Endothelial cell of umbilical vein (primary cell): ENCODE data around the gene OR1E2. TPM values are rescaled to one million over a fixed set of nuclear protein-coding genes. Genes with fewer than 3 reads are reported as not detected.
"Not testable (repeated sequence)": the region's sequence is repeated elsewhere in the genome, so short reads cannot be mapped to it uniquely, and the experiment has no call there.

Experiments
- BruUV-seq: library from RNA; stranded (reverse); fragments of 400-500 nt; replicated peaks from 2 replicates; lab custom pipeline; 2021; lab: Mats Ljungman, UMichigan
- CTCF ChIA-PET: fragments of 300-600, 350-600 bp; sonication (Branson Sonifier 250); formaldehyde crosslinking; loops from one replicate; lab custom pipeline; 2021; ENCODE audit warnings: antibody characterized with exemption, inconsistent platforms; lab: Charles Lee
- POLR2A ChIA-PET: fragments of 300-600, 350-600 bp; sonication (Branson Sonifier 250); formaldehyde crosslinking; loops from one replicate; lab custom pipeline; 2021; ENCODE audit warnings: antibody characterized with exemption, inconsistent platforms; lab: Charles Lee
- DNase-seq: peaks from one replicate; pipeline ENCODE4 v3.0.0-alpha.2; 2011; ENCODE audit warnings: low read depth, low spot score
- FAIRE-seq: peaks from 2 replicates; lab custom pipeline; 2011; peaks lifted over from hg19 to GRCh38; lab: Jason Lieb, UNC
- H2AFZ ChIP-seq: 2 replicates; pipeline ENCODE4 v1.6.0; 2012; ENCODE audit warnings: low read depth, low read length, control low read depth, inconsistent platforms
- H3K27ac ChIP-seq: 2 replicates; pipeline ENCODE4 v1.5.1; 2011; ENCODE audit warnings: low read depth, mild to moderate bottlenecking, control low read depth, low read length, moderate library complexity; ENCODE audit not compliant: insufficient read depth
- H3K27me3 ChIP-seq, 2 experiments: 2 replicates each; pipeline versions ENCODE4 v1.6.0 to v1.6.1; 2011; ENCODE audit warnings: low read length in 2 of 2, mixed read lengths in 1 of 2; ENCODE audit not compliant: control insufficient read depth in 2 of 2, insufficient read depth in 2 of 2
- H3K36me3 ChIP-seq, 2 experiments: 2 replicates in 1 of 2; 3 replicates in 1 of 2; pipeline ENCODE4 v1.5.1; 2011; ENCODE audit warnings: low read length in 2 of 2, mild to moderate bottlenecking in 1 of 2, moderate library complexity in 1 of 2; ENCODE audit not compliant: control insufficient read depth in 2 of 2, insufficient read depth in 2 of 2; ENCODE audit errors: extremely low read depth in 1 of 2
- H3K4me1 ChIP-seq: 3 replicates; pipeline ENCODE4 v1.5.1; 2011; ENCODE audit warnings: mild to moderate bottlenecking, low read length; ENCODE audit not compliant: control insufficient read depth, insufficient read depth; ENCODE audit errors: extremely low read depth
- H3K4me2 ChIP-seq: 2 replicates; pipeline ENCODE4 v1.6.1; 2011; ENCODE audit warnings: low read length, control low read depth, mixed read lengths; ENCODE audit not compliant: insufficient read depth
- H3K4me3 ChIP-seq, 3 experiments: fragments of 200-600 bp in 1 of 3; sonication (generic), shearing (Covaris generic) in 1 of 3; replicated peaks in 1 of 3; 2 replicates each; pipeline ENCODE4 v1.5.1; 2011 to 2016; ENCODE audit warnings: control low read depth in 3 of 3, low read length in 3 of 3, mild to moderate bottlenecking in 2 of 3, inconsistent platforms in 1 of 3, low read depth in 1 of 3, moderate library complexity in 1 of 3; ENCODE audit not compliant: insufficient read depth in 1 of 3
- H3K79me2 ChIP-seq: 2 replicates; pipeline ENCODE4 v1.6.0; 2012; ENCODE audit warnings: low read length, inconsistent platforms; ENCODE audit not compliant: control insufficient read depth, insufficient read depth
- H3K9ac ChIP-seq: replicated peaks from 2 replicates; pipeline ENCODE3; 2011; ENCODE audit warnings: low read length, control low read depth; ENCODE audit not compliant: insufficient read depth; ENCODE audit errors: extremely low read depth
- H3K9me1 ChIP-seq: replicated peaks from 3 replicates; pipeline ENCODE4 v1.6.0; 2011; ENCODE audit warnings: mild to moderate bottlenecking, low read length; ENCODE audit not compliant: control insufficient read depth, insufficient read depth; ENCODE audit errors: extremely low read depth
- H3K9me3 ChIP-seq: replicated peaks from 2 replicates; pipeline ENCODE4 v1.5.1; 2012; ENCODE audit warnings: low read length, inconsistent platforms; ENCODE audit not compliant: control insufficient read depth, insufficient read depth
- H4K20me1 ChIP-seq: replicated peaks from 2 replicates; pipeline ENCODE3; 2011; ENCODE audit warnings: mild to moderate bottlenecking, low read length; ENCODE audit not compliant: control insufficient read depth, insufficient read depth; ENCODE audit errors: extremely low read depth
- EZH2 ChIP-seq: IDR thresholded peaks from 2 replicates; pipeline ENCODE4 v1.6.1; 2012; ENCODE audit warnings: borderline replicate concordance, low read depth, mild to moderate bottlenecking, moderate library complexity, low read length, inconsistent platforms; ENCODE audit not compliant: severe bottlenecking
- FOS ChIP-seq: IDR thresholded peaks from 2 replicates; pipeline ENCODE4 v1.6.1; 2011; ENCODE audit warnings: mild to moderate bottlenecking, low read length, moderate library complexity, borderline replicate concordance; ENCODE audit not compliant: insufficient read depth
- GATA2 ChIP-seq: IDR thresholded peaks from 2 replicates; pipeline ENCODE4 v1.7.0; 2011; ENCODE audit warnings: low read depth, mild to moderate bottlenecking, moderate library complexity, mixed read lengths, low read length; ENCODE audit not compliant: insufficient read length, insufficient read depth
- JUN ChIP-seq: IDR thresholded peaks from 2 replicates; pipeline ENCODE4 v1.6.1; 2011; ENCODE audit warnings: borderline replicate concordance, low read depth; ENCODE audit not compliant: insufficient read length, insufficient read depth
- MYC ChIP-seq: IDR thresholded peaks from one replicate; pipeline ENCODE4 v1.6.1; 2011; ENCODE audit warnings: mild to moderate bottlenecking, low read depth, low read length
- POLR2A ChIP-seq: IDR thresholded peaks from 2 replicates; pipeline ENCODE4 v1.6.1; 2012; ENCODE audit warnings: low read depth, mild to moderate bottlenecking, control low read depth, low read length
- POLR2AphosphoS5 ChIP-seq: IDR thresholded peaks from 2 replicates; pipeline ENCODE4 v1.6.1; 2012; ENCODE audit warnings: low read depth, mild to moderate bottlenecking, control low read depth, low read length, moderate library complexity; ENCODE audit not compliant: insufficient read depth
- dilution Hi-C: fragments of 300-500 bp; cut with MboI; formaldehyde crosslinking; loops from one replicate; pipeline ENCODE4 v1.15.0; 2019; ENCODE audit warnings: low sequenced_read_pairs; ENCODE audit not compliant: extremely low pct_ligation_motif_present
- intact Hi-C: fragments of 100-400 bp; cut with micrococcal nuclease; formaldehyde crosslinking; loops from one replicate; pipeline ENCODE4 v1.10.0; 2022
- polyA plus RNA-seq, 4 experiments: library from polyadenylated mRNA; depleted of rRNA in 3 of 4; stranded (reverse) in 3 of 4; unstranded in 1 of 4; fragments of >200 nt; gene quantifications; 2 replicates each; pipeline versions ENCODE4 v1.2.1 to v1.2.3, GENCODE V29; 2011 to 2012; ENCODE audit warnings: missing spikeins in 1 of 4
- total RNA-seq: library from RNA; stranded (reverse); gene quantifications from 2 replicates; pipeline ENCODE4 v1.2.3, GENCODE V29; 2021
- TF ChIP-seq, protein P1 (sequence below): IDR thresholded peaks from 2 replicates; pipeline ENCODE4 v1.6.1; 2011; ENCODE audit not compliant: insufficient read depth, insufficient read length
- TF ChIP-seq, protein P2 (sequence below), 2 donors: IDR thresholded peaks; 1 replicate in 1 of 2; 2 replicates in 1 of 2; pipeline ENCODE4 v1.5.1; 2011; ENCODE audit warnings: low read length in 2 of 2, mild to moderate bottlenecking in 2 of 2, moderate library complexity in 2 of 2, control low read depth in 1 of 2, inconsistent platforms in 1 of 2, low read depth in 1 of 2; ENCODE audit not compliant: insufficient read depth in 1 of 2; ENCODE audit errors: extremely low read depth in 1 of 2

The OR1E2 gene
- total and polyA plus RNA-seq, 2 donors (not counting 3 experiments of a cell fraction or from before 2014, with no cell fraction given): not detected

DNA sequence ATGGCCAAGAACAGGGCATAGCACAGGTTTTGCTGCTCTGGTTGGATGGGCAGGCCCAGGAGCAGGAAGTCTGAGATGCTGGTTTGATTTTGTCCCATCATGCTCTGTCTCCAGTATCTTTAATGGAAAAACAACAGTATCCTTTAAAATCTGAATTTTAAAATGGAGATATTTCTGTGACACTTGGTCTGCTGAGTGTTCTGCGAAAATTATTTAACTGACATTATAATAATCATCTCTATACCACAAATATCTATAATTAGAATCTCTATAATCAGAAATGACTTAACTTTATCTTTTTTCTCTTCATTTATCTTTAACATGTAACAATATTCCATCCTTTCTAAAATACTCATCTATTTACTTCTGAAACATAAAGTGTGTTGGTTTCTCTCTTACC lies 35.3 kb downstream of the OR1E2 start, which contains the start of gene OR1E1:
Gene OR1E1 (minus strand): TSS at position 101 of the 400 bp plus-strand sequence. CDS start 0 bp downstream, at position 101.
- no peak for FAIRE-seq
- ChIA-PET POLR2A (no interaction called here), CTCF (no interaction called here)
- TF ChIP-seq EZH2 (no peak), GATA2 (no peak), POLR2AphosphoS5 (no peak), MYC (no peak), JUN (no peak), POLR2A (no peak), FOS (no peak)
- TF ChIP-seq, protein P1, sequence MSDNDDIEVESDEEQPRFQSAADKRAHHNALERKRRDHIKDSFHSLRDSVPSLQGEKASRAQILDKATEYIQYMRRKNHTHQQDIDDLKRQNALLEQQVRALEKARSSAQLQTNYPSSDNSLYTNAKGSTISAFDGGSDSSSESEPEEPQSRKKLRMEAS: no peak
- TF ChIP-seq, protein P2, sequence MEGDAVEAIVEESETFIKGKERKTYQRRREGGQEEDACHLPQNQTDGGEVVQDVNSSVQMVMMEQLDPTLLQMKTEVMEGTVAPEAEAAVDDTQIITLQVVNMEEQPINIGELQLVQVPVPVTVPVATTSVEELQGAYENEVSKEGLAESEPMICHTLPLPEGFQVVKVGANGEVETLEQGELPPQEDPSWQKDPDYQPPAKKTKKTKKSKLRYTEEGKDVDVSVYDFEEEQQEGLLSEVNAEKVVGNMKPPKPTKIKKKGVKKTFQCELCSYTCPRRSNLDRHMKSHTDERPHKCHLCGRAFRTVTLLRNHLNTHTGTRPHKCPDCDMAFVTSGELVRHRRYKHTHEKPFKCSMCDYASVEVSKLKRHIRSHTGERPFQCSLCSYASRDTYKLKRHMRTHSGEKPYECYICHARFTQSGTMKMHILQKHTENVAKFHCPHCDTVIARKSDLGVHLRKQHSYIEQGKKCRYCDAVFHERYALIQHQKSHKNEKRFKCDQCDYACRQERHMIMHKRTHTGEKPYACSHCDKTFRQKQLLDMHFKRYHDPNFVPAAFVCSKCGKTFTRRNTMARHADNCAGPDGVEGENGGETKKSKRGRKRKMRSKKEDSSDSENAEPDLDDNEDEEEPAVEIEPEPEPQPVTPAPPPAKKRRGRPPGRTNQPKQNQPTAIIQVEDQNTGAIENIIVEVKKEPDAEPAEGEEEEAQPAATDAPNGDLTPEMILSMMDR (IDR thresholded peaks at IDR 0.05; ENCODE audit: extremely low read depth in 1 of 2, insufficient read depth in 1 of 2, low read depth in 1 of 2, low read length in 2 of 2): no peak
- H3K9ac ChIP-seq: no peak within 1 kb of the TSS
- no peak within 1 kb of the TSS for H3K27ac ChIP-seq
- no peaks in the 10 kb centered on the region for H3K4me1 ChIP-seq
- H3K9me3 ChIP-seq: no peaks in the 10 kb centered on the region
- no peak within 1 kb of the TSS for H3K4me3 ChIP-seq
- DNase-seq: no peak
- H3K4me2 ChIP-seq: no peak within 1 kb of the TSS
- H4K20me1 ChIP-seq: no peaks in the 10 kb centered on the region
- no peak within 1 kb of the TSS for H2AFZ ChIP-seq
- no TSS peak for BruUV-seq
- dilution Hi-C loops: no loop called here
- no peaks in the 10 kb centered on the region for H3K36me3 ChIP-seq
- intact Hi-C loops: no loop called here
- H3K27me3 ChIP-seq: no peaks in the 10 kb centered on the region
- no peaks in the 10 kb centered on the region for H3K9me1 ChIP-seq
- no peaks in the 10 kb centered on the region for H3K79me2 ChIP-seq

DNA sequence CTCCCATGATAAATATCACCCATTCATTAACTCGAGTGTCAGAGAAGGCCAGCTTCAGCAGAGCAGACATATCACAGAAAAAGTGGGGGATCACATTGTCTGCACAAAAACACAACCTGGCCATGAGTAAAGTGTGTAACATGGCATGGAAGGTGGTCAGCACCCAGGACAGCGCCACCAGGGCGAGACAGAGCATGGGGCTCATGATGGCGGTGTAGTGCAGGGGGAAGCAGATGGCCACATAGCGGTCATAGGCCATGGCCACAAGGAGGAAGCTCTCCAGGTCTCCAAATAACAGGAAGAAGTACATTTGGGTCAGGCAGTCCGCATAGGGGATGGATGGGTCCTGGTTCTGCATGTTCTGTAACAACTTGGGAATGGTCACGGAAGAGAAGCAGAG lies 35.8 kb downstream of the OR1E2 start:
- intact Hi-C loops, H3K79me2 ChIP-seq, H3K4me2 ChIP-seq, H3K9me3 ChIP-seq, H2AFZ ChIP-seq, H3K4me3 ChIP-seq, H4K20me1 ChIP-seq, H3K27ac ChIP-seq, CTCF ChIA-PET, dilution Hi-C loops, H3K27me3 ChIP-seq, DNase-seq, H3K9ac ChIP-seq, BruUV-seq, POLR2A ChIA-PET, H3K9me1 ChIP-seq, FAIRE-seq, H3K36me3 ChIP-seq, H3K4me1 ChIP-seq: not testable (repeated sequence)
